Activated CD8-positive, alpha-beta T cell treated with anti-CD3 and anti-CD28 coated beads for 36 hours (primary cell): ENCODE measurements around the gene DPCD. TPM values are rescaled to one million over a fixed set of nuclear protein-coding genes. Genes with fewer than 3 reads are reported as not detected.

Experiments
- ATAC-seq: fragments of 200-7000 bp; cut with Tn5 transposase; one replicate; pipeline ENCODE4 v1.10.0; 2021; ENCODE audit warnings: mild to moderate bottlenecking, moderate library complexity
- CTCF ChIA-PET: fragments of 350-600 bp; sonication (Branson Sonifier 250); formaldehyde crosslinking; loops from one replicate; lab custom pipeline; 2021; ENCODE audit warnings: antibody characterized with exemption; lab: Charles Lee
- POLR2A ChIA-PET: fragments of 350-600 bp; sonication (Branson Sonifier 250); formaldehyde crosslinking; loops from one replicate; lab custom pipeline; 2021; ENCODE audit warnings: antibody characterized with exemption; lab: Charles Lee
- DNase-seq: peaks from one replicate; pipeline ENCODE4 v3.0.0-alpha.2; 2020
- H3K27ac Mint-ChIP-seq: one replicate; pipeline ENCODE4 v1.8.0; 2021; ENCODE audit warnings: mild to moderate bottlenecking, mixed read lengths
- H3K27me3 Mint-ChIP-seq: one replicate; pipeline ENCODE4 v1.8.0; 2021; ENCODE audit warnings: mixed read lengths
- H3K36me3 Mint-ChIP-seq: one replicate; pipeline ENCODE4 v1.8.0; 2021; ENCODE audit warnings: low read depth, mixed read lengths
- H3K4me1 Mint-ChIP-seq: one replicate; pipeline ENCODE4 v1.8.0; 2021; ENCODE audit warnings: low read depth, mixed read lengths
- H3K4me3 Mint-ChIP-seq: one replicate; pipeline ENCODE4 v1.8.0; 2021; ENCODE audit warnings: mild to moderate bottlenecking, moderate library complexity, mixed read lengths
- H3K9me3 Mint-ChIP-seq: one replicate; pipeline ENCODE4 v1.8.0; 2021; ENCODE audit warnings: mixed read lengths
- CTCF ChIP-seq: fragments of 200-600 bp; IDR thresholded peaks from one replicate; pipeline ENCODE4 v1.8.0; 2022; ENCODE audit warnings: antibody characterized with exemption, mild to moderate bottlenecking
- intact Hi-C: fragments of 100-400 bp; cut with micrococcal nuclease; formaldehyde crosslinking; loops from one replicate; pipeline ENCODE4 v1.10.0; 2022
- total RNA-seq, 2 experiments: library from RNA; stranded (reverse); gene quantifications; one replicate each; pipeline ENCODE4 v1.2.3, GENCODE V29; 2021

Gene DPCD
- total RNA-seq, 2 experiments from 2014 or later, result 19.0 TPM

- no peak overlapping the region for H3K4me3 Mint-ChIP-seq
- ChIA-PET CTCF (interaction anchor here (1.0 kb wide), 1 partner anchor 167 kb away, joined by 4 read pairs; no protein-coding TSS in a partner anchor), POLR2A (no interaction called here)
- intact Hi-C loops, result no loop called here
- H3K4me1 Mint-ChIP-seq, result peaks cover 7% of the 10 kb centered on the region
- DNase-seq (no peak), ATAC-seq (no peak)
- no peak overlapping the region for H3K27ac Mint-ChIP-seq
- TF ChIP-seq CTCF, result no peak
- no peaks in the 10 kb centered on the region for H3K27me3 Mint-ChIP-seq
- H3K9me3 Mint-ChIP-seq, result no peaks in the 10 kb centered on the region
- no peaks in the 10 kb centered on the region for H3K36me3 Mint-ChIP-seq
Measured at GRCh38 chr10:101613646-101614045, 25.5 kb downstream of the DPCD start.

- Mint-ChIP-seq H3K4me1 (peaks cover 7% of the 10 kb centered on the region), H3K36me3 (no peaks in the 10 kb centered on the region), H3K9me3 (no peaks in the 10 kb centered on the region), H3K4me3 (no peak overlapping the region), H3K27me3 (no peaks in the 10 kb centered on the region), H3K27ac (no peak overlapping the region)
- ATAC-seq (no peak), DNase-seq (no peak)
- ChIA-PET POLR2A (no interaction called here), CTCF (no interaction called here)
- intact Hi-C loops, result no loop called here
- no peak for TF ChIP-seq CTCF
Measured at GRCh38 chr10:101614663-101615524, 26.8 kb downstream of the DPCD start.

- intact Hi-C loops, result no loop called here
- no peak for ATAC-seq
- Mint-ChIP-seq H3K27ac (no peak overlapping the region), H3K4me3 (no peak overlapping the region), H3K9me3 (no peaks in the 10 kb centered on the region), H3K4me1 (peaks cover 7% of the 10 kb centered on the region), H3K36me3 (no peaks in the 10 kb centered on the region), H3K27me3 (no peaks in the 10 kb centered on the region)
- DNase-seq, result no peak
- CTCF ChIA-PET, result interaction anchor here (1.0 kb wide), 1 partner anchor 400 kb away, joined by 3 read pairs; no protein-coding TSS in a partner anchor
- POLR2A ChIA-PET, result no interaction called here
- no peak for TF ChIP-seq CTCF
Measured at GRCh38 chr10:101615525-101616116, 27.5 kb downstream of the DPCD start.

- POLR2A ChIA-PET, result interaction anchor here (1.4 to 1.7 kb wide), 2 partner anchors 20 to 77 kb away, joined by 3 to 4 read pairs; no protein-coding TSS in a partner anchor
Measured at GRCh38 chr10:101616415-101617101, 28.4 kb downstream of the DPCD start.

More at GRCh38 chr10:101616415-101617101, 28.4 kb downstream of the DPCD start:
- DNase-seq (no peak), ATAC-seq (no peak)
- intact Hi-C loops, result no loop called here
- Mint-ChIP-seq H3K4me1 (peaks cover 3% of the 10 kb centered on the region), H3K9me3 (no peaks in the 10 kb centered on the region), H3K4me3 (no peak overlapping the region), H3K27me3 (no peaks in the 10 kb centered on the region), H3K27ac (no peak overlapping the region), H3K36me3 (no peaks in the 10 kb centered on the region)
- CTCF ChIA-PET, result interaction anchor here (1.0 to 1.3 kb wide), 2 partner anchors 14 to 401 kb away, joined by 3 to 8 read pairs; no protein-coding TSS in a partner anchor
- TF ChIP-seq CTCF, result no peak
